RCC 7860 (cell line): Measurements from ENCODE around the gene WWP2.
"Not testable (repeated sequence)": the region's sequence is repeated elsewhere in the genome, so short reads cannot be mapped to it uniquely, and the experiment has no call there.

Source experiments
- DNase-seq: peaks from one replicate; pipeline ENCODE4 v3.0.0-alpha.2; 2015; ENCODE audit warnings: low spot score
- FAIRE-seq: peaks from 2 replicates; lab custom pipeline; 2012; peaks lifted over from hg19 to GRCh38; lab: Jason Lieb, UNC

The WWP2 gene

GRCh38 chr16:69761983-69762813 lies at the start of gene WWP2:
Gene WWP2 (plus strand): TSS chr16:69762332. CDS start chr16:69787011, 24,679 bp downstream.
- peak; percentile 64 for DNase-seq
- no peak for FAIRE-seq

GRCh38 chr16:69712914-69713581 lies 49.1 kb upstream of the WWP2 start:
- DNase-seq: no peak
- no peak for FAIRE-seq

- no peak for DNase-seq
- FAIRE-seq: no peak
Measured at GRCh38 chr16:69717066-69717465, 45.1 kb upstream of the WWP2 start.

- DNase-seq: no peak
Measured at GRCh38 chr16:69718111-69718764, 43.9 kb upstream of the WWP2 start.

GRCh38 chr16:69720822-69721430 lies 41.2 kb upstream of the WWP2 start:
- no peak for DNase-seq
- FAIRE-seq: no peak

More at GRCh38 chr16:69718111-69718764, 43.9 kb upstream of the WWP2 start:
- FAIRE-seq: no peak

GRCh38 chr16:69721441-69721957 lies 40.6 kb upstream of the WWP2 start:
- no peak for DNase-seq
- no peak for FAIRE-seq

GRCh38 chr16:69724414-69724873 lies 37.7 kb upstream of the WWP2 start:
- FAIRE-seq (no peak), DNase-seq (no peak)

GRCh38 chr16:69724981-69725479 lies 37.1 kb upstream of the WWP2 start:
- no peak for FAIRE-seq
- DNase-seq: no peak

GRCh38 chr16:69725480-69726312 lies 36.4 kb upstream of the WWP2 start:
- FAIRE-seq (no peak), DNase-seq (no peak)

- FAIRE-seq (peak; percentile 81), DNase-seq (peak; percentile 98)
Measured at GRCh38 chr16:69726313-69727060, 35.6 kb upstream of the WWP2 start, which contains the start of gene NQO1. Gene NQO1 (minus strand): TSS chr16:69726560. CDS start chr16:69726439, 121 bp downstream.

- no peak for FAIRE-seq
Measured at GRCh38 chr16:69727916-69728270, 34.2 kb upstream of the WWP2 start.

GRCh38 chr16:69729030-69729429 lies 33.1 kb upstream of the WWP2 start:
- DNase-seq, FAIRE-seq: not testable (repeated sequence)

More at GRCh38 chr16:69727916-69728270, 34.2 kb upstream of the WWP2 start:
- DNase-seq: peak; percentile 20

GRCh38 chr16:69731280-69731679 lies 30.9 kb upstream of the WWP2 start:
- DNase-seq, FAIRE-seq: not testable (repeated sequence)

GRCh38 chr16:69732101-69732500 lies 30.0 kb upstream of the WWP2 start:
- FAIRE-seq (no peak), DNase-seq (no peak)

- DNase-seq (peak; percentile 40), FAIRE-seq (no peak)
Measured at GRCh38 chr16:69741519-69741918, 20.6 kb upstream of the WWP2 start.

GRCh38 chr16:69741951-69742904 lies 19.9 kb upstream of the WWP2 start:
- no peak for FAIRE-seq

GRCh38 chr16:69744363-69745231 lies 17.5 kb upstream of the WWP2 start:
- FAIRE-seq (no peak), DNase-seq (no peak)

More at GRCh38 chr16:69741951-69742904, 19.9 kb upstream of the WWP2 start:
- no peak for DNase-seq
